ENCODE data around the gene ATP1A3.

GRCh38 chr19:41929536-41930071 lies 64.4 kb downstream of the ATP1A3 start:
- TF ChIP-seq GATA3 (IDR thresholded peaks at IDR 0.05; ENCODE audit: low read depth, low read length) (no peak), GATA2 (IDR thresholded peaks at IDR 0.05; ENCODE audit: low read depth, low read length) (no peak)

Measured in SH-SY5Y (cell line).